IMR-90 (cell line): Measurements from ENCODE around the gene SERBP1. TPM values are rescaled to one million over a fixed set of nuclear protein-coding genes. Genes with fewer than 3 reads are reported as not detected.

Experiments
- ATAC-seq: fragments of 200-7000 bp; cut with Tn5 transposase; 2 replicates; pipeline ENCODE4 v1.9.1; 2020; ENCODE audit warnings: low read depth, mild to moderate bottlenecking, moderate library complexity
- BruUV-seq: library from RNA; stranded (reverse); fragments of 400-500 nt; replicated peaks from 2 replicates; lab custom pipeline; 2021; lab: Mats Ljungman, UMichigan
- CTCF ChIA-PET: fragments of 300-600 bp; formaldehyde crosslinking; extraction: SDS; loops from one replicate; lab custom pipeline; 2021; ENCODE audit warnings: antibody characterized with exemption; lab: Yijun Ruan, JAX
- POLR2A ChIA-PET: fragments of 300-600 bp; sonication (Branson Sonifier 250); formaldehyde crosslinking; loops from one replicate; lab custom pipeline; 2022; ENCODE audit warnings: antibody characterized with exemption; ENCODE audit not compliant: unreplicated experiment; lab: Charles Lee
- DNase-seq: peaks from one replicate; pipeline ENCODE4 v3.0.0; 2013
- H2AFZ ChIP-seq: replicated peaks from 2 replicates; pipeline ENCODE3; 2013; ENCODE audit warnings: low read length, mild to moderate bottlenecking; ENCODE audit not compliant: poor library complexity
- H2AK5ac ChIP-seq: 2 replicates; pipeline ENCODE4 v1.6.1; 2013; ENCODE audit warnings: low read depth, low read length, inconsistent platforms
- H2AK9ac ChIP-seq: replicated peaks from 2 replicates; pipeline ENCODE3; 2013; ENCODE audit warnings: mild to moderate bottlenecking, low read depth, low read length, moderate library complexity; ENCODE audit not compliant: poor library complexity
- H2BK120ac ChIP-seq: 2 replicates; pipeline ENCODE4 v1.6.1; 2013; ENCODE audit warnings: low read depth, low read length, inconsistent platforms
- H2BK15ac ChIP-seq: 3 replicates; pipeline ENCODE4 v1.6.1; 2013; ENCODE audit warnings: low read depth, low read length, inconsistent platforms
- H2BK20ac ChIP-seq: 2 replicates; pipeline ENCODE4 v1.6.1; 2013; ENCODE audit warnings: low read depth, mild to moderate bottlenecking, inconsistent platforms, low read length, moderate library complexity
- H2BK5ac ChIP-seq: 2 replicates; pipeline ENCODE4 v1.6.1; 2013; ENCODE audit warnings: mild to moderate bottlenecking, low read depth, low read length, inconsistent platforms; ENCODE audit not compliant: poor library complexity, severe bottlenecking
- H3K14ac ChIP-seq: replicated peaks from 2 replicates; pipeline ENCODE4 v1.6.1; 2013; ENCODE audit warnings: low read depth, low read length, inconsistent platforms
- H3K18ac ChIP-seq: 2 replicates; pipeline ENCODE4 v1.6.1; 2013; ENCODE audit warnings: low read depth, low read length, control low read depth
- H3K23ac ChIP-seq: 2 replicates; pipeline ENCODE4 v1.6.1; 2013; ENCODE audit warnings: low read depth, low read length, inconsistent platforms
- H3K27ac ChIP-seq: 2 replicates; pipeline ENCODE4 v1.5.1; 2013; ENCODE audit warnings: mild to moderate bottlenecking, control low read depth, low read length; ENCODE audit not compliant: insufficient read depth
- H3K27me3 ChIP-seq: 2 replicates; pipeline ENCODE4 v1.6.1; 2013; ENCODE audit warnings: low read length; ENCODE audit not compliant: control insufficient read depth, insufficient read depth
- H3K36me3 ChIP-seq: 2 replicates; pipeline ENCODE4 v1.6.1; 2013; ENCODE audit warnings: low read length, mixed read lengths; ENCODE audit not compliant: control insufficient read depth, insufficient read depth
- H3K4ac ChIP-seq: 2 replicates; pipeline ENCODE4 v1.6.1; 2013; ENCODE audit warnings: low read depth, low read length, inconsistent platforms
- H3K4me1 ChIP-seq: 2 replicates; pipeline ENCODE4 v1.6.1; 2013; ENCODE audit warnings: low read length, mixed read lengths; ENCODE audit not compliant: control insufficient read depth, insufficient read depth
- H3K4me2 ChIP-seq: 2 replicates; pipeline ENCODE4 v1.6.1; 2013; ENCODE audit warnings: low read depth, mild to moderate bottlenecking, control low read depth, low read length, moderate library complexity
- H3K4me3 ChIP-seq: 2 replicates; pipeline ENCODE4 v1.5.1; 2013; ENCODE audit warnings: low read depth, mild to moderate bottlenecking, control low read depth, low read length, moderate library complexity; ENCODE audit not compliant: insufficient read depth
- H3K56ac ChIP-seq: 2 replicates; pipeline ENCODE4 v1.6.1; 2013; ENCODE audit warnings: low read length, inconsistent platforms; ENCODE audit not compliant: insufficient read depth; ENCODE audit errors: extremely low read depth
- H3K79me1 ChIP-seq, 2 experiments: 2 replicates each; pipeline ENCODE4 v1.6.1; 2013; ENCODE audit warnings: low read length in 2 of 2, inconsistent platforms in 1 of 2, low read depth in 1 of 2
- H3K9ac ChIP-seq: 2 replicates; pipeline ENCODE4 v1.6.1; 2013; ENCODE audit warnings: low read depth, low read length, control low read depth
- H3K9me1 ChIP-seq: 2 replicates; pipeline ENCODE4 v1.6.1; 2013; ENCODE audit warnings: low read length, inconsistent platforms; ENCODE audit not compliant: insufficient read depth
- H3K9me3 ChIP-seq: 2 replicates; pipeline ENCODE4 v1.6.1; 2013; ENCODE audit warnings: low read length; ENCODE audit not compliant: control insufficient read depth, insufficient read depth
- H4K20me1 ChIP-seq: 2 replicates; pipeline ENCODE4 v1.6.1; 2013; ENCODE audit warnings: low read length, inconsistent platforms; ENCODE audit not compliant: insufficient read depth
- H4K5ac ChIP-seq: 2 replicates; pipeline ENCODE4 v1.6.1; 2013; ENCODE audit warnings: mild to moderate bottlenecking, low read depth, low read length, control low read depth
- H4K8ac ChIP-seq, 2 experiments: 2 replicates each; pipeline ENCODE4 v1.6.1; 2013; ENCODE audit warnings: low read depth in 2 of 2, low read length in 2 of 2, control low read depth in 1 of 2, inconsistent platforms in 1 of 2
- H4K91ac ChIP-seq: 2 replicates; pipeline ENCODE4 v1.6.1; 2013; ENCODE audit warnings: low read depth, low read length, inconsistent platforms; ENCODE audit not compliant: insufficient read depth
- BHLHE40 ChIP-seq: fragments of 150-350 bp; IDR thresholded peaks from 2 replicates; pipeline ENCODE4 v1.6.1; 2016; ENCODE audit warnings: mild to moderate bottlenecking, low read depth, low read length
- CEBPB ChIP-seq: IDR thresholded peaks from 2 replicates; pipeline ENCODE4 v1.6.1; 2012; ENCODE audit warnings: low read depth, low read length, improper control_type of control experiment
- CHD1 ChIP-seq: IDR thresholded peaks from 2 replicates; pipeline ENCODE4 v1.6.1; 2012; ENCODE audit warnings: low read depth, low read length, improper control_type of control experiment
- CTCF ChIP-seq: conservative IDR thresholded peaks from 2 replicates; pipeline ENCODE4 v1.5.1; 2012; ENCODE audit warnings: mild to moderate bottlenecking, low read depth, low read length, improper control_type of control experiment
- ELK1 ChIP-seq: fragments of 150-350 bp; IDR thresholded peaks from 2 replicates; pipeline ENCODE4 v1.6.1; 2016; ENCODE audit warnings: low read depth, mild to moderate bottlenecking, low read length, moderate library complexity, borderline replicate concordance
- FOS ChIP-seq: fragments of 150-350 bp; IDR thresholded peaks from 2 replicates; pipeline ENCODE4 v1.6.1; 2016; ENCODE audit warnings: low read depth, low read length
- MAFK ChIP-seq: IDR thresholded peaks from 2 replicates; pipeline ENCODE4 v1.6.1; 2012; ENCODE audit warnings: low read depth, low read length, improper control_type of control experiment
- MAZ ChIP-seq: IDR thresholded peaks from 2 replicates; pipeline ENCODE4 v1.6.1; 2012; ENCODE audit warnings: low read depth, mild to moderate bottlenecking, low read length, improper control_type of control experiment, moderate library complexity, borderline replicate concordance
- NFE2L2 ChIP-seq: fragments of 150-350 bp; IDR thresholded peaks from 2 replicates; pipeline ENCODE4 v1.6.1; 2016; ENCODE audit warnings: low read depth, mild to moderate bottlenecking, low read length
- POLR2A ChIP-seq: IDR thresholded peaks from 2 replicates; pipeline ENCODE4 v1.6.1; 2012; ENCODE audit warnings: mild to moderate bottlenecking, low read depth, low read length
- RAD21 ChIP-seq: IDR thresholded peaks from 2 replicates; pipeline ENCODE4 v1.6.1; 2012; ENCODE audit warnings: low read length, improper control_type of control experiment
- RCOR1 ChIP-seq: IDR thresholded peaks from 2 replicates; pipeline ENCODE4 v1.6.1; 2012; ENCODE audit warnings: mild to moderate bottlenecking, low read length, improper control_type of control experiment; ENCODE audit not compliant: insufficient replicate concordance
- RFX5 ChIP-seq: IDR thresholded peaks from 2 replicates; pipeline ENCODE4 v1.8.0; 2012; ENCODE audit warnings: low read depth, mild to moderate bottlenecking, low read length, moderate library complexity
- SMC3 ChIP-seq: fragments of 150-350 bp; IDR thresholded peaks from 2 replicates; pipeline ENCODE4 v1.6.1; 2016; ENCODE audit warnings: low read depth, mild to moderate bottlenecking, antibody characterized with exemption, low read length, moderate library complexity
- USF2 ChIP-seq: fragments of 150-350 bp; IDR thresholded peaks from 2 replicates; pipeline ENCODE4 v1.6.1; 2017; ENCODE audit warnings: mild to moderate bottlenecking, antibody characterized with exemption, low read length, low read depth
- WGBS, 2 experiments: methylation state at CpG; one replicate each; pipeline versions ENCODE4 v1.1.5 to v1.1.7; 2013; ENCODE audit warnings: missing lambda C conversion rate in 2 of 2; ENCODE audit not compliant: insufficient read length in 1 of 2; ENCODE audit errors: extremely low coverage in 2 of 2; 5-methylcytosine and 5-hydroxymethylcytosine counted together
- dilution Hi-C: fragments of 300-500 bp; cut with HindIII; formaldehyde crosslinking; loops from one replicate; pipeline ENCODE4 v1.14.3; 2018; ENCODE audit warnings: low sequenced_read_pairs; ENCODE audit not compliant: unreplicated experiment
- in situ Hi-C: fragments of 300-500 bp; cut with MboI; formaldehyde crosslinking; loops from 3 replicates; pipeline ENCODE4 v1.14.3; 2019; ENCODE audit warnings: low sequenced_read_pairs, inconsistent platforms, mixed read lengths
- intact Hi-C: fragments of 100-400 bp; cut with micrococcal nuclease; formaldehyde crosslinking; loops from 2 replicates; pipeline ENCODE4 v1.10.0; 2022
- polyA plus RNA-seq, 3 experiments: library from polyadenylated mRNA; depleted of rRNA; stranded (reverse); fragments of >200 nt; gene quantifications; 2 replicates each; pipeline ENCODE4 v1.2.3, GENCODE V29; 2012; ENCODE audit warnings: low replicate concordance in 1 of 3
- total RNA-seq: library from RNA; depleted of rRNA; stranded (reverse); fragments of >200 nt; gene quantifications from 2 replicates; pipeline ENCODE4 v1.2.3, GENCODE V29; 2012

Gene SERBP1
- total and polyA plus RNA-seq, 2 of the 4 experiments (the other 2 are of a cell fraction): 94.1 to 153 TPM

- ATAC-seq (no peak), DNase-seq (no peak)
- H3K9me3 ChIP-seq: no peaks in the 10 kb centered on the region
- no peak overlapping the region for H2AK5ac ChIP-seq
- no TSS peak for BruUV-seq
- no peak overlapping the region for H4K91ac ChIP-seq
- no peak overlapping the region for H3K23ac ChIP-seq
- no peak overlapping the region for H4K5ac ChIP-seq
- WGBS, 2 experiments: no CpG with 5 or more reads among the region's 10 CpGs
- H2BK20ac ChIP-seq: no peak overlapping the region
- CTCF ChIA-PET: interaction anchor here (1.1 to 1.2 kb wide), 2 partner anchors 16 to 18 kb away, joined by 3 read pairs; no protein-coding TSS in a partner anchor
- no peak overlapping the region for H3K4me2 ChIP-seq
- H4K8ac ChIP-seq: no peak overlapping the region
- H3K27me3 ChIP-seq: peaks cover 17% of the 10 kb centered on the region
- no peak overlapping the region for H2AK9ac ChIP-seq
- no peaks in the 10 kb centered on the region for H3K79me1 ChIP-seq
- no peak overlapping the region for H2AFZ ChIP-seq
- H3K4me3 ChIP-seq: no peak overlapping the region
- H3K9me1 ChIP-seq: no peaks in the 10 kb centered on the region
- H4K20me1 ChIP-seq: no peaks in the 10 kb centered on the region
- H3K14ac ChIP-seq: no peak overlapping the region
- H2BK5ac ChIP-seq: no peak overlapping the region
- dilution Hi-C loops: no loop called here
- no peak overlapping the region for H2BK15ac ChIP-seq
- H3K9ac ChIP-seq: no peak overlapping the region
- intact Hi-C loops: no loop called here
- H3K27ac ChIP-seq: no peak overlapping the region
- H2BK120ac ChIP-seq: no peak overlapping the region
- H3K56ac ChIP-seq: no peak overlapping the region
- in situ Hi-C loops: loop anchor here (25.0 kb wide), 1 partner anchor 717 kb away; the partner anchor contains the start of gene DYNLT5
- no peaks in the 10 kb centered on the region for H3K36me3 ChIP-seq
- H3K18ac ChIP-seq: no peak overlapping the region
- no peaks in the 10 kb centered on the region for H3K4me1 ChIP-seq
- POLR2A ChIA-PET: no interaction called here
- H3K4ac ChIP-seq: no peak overlapping the region
- TF ChIP-seq NFE2L2 (no peak), POLR2A (no peak), RFX5 (no peak), CTCF (no peak), RAD21 (no peak), ELK1 (no peak), SMC3 (no peak), CHD1 (no peak), CEBPB (no peak), USF2 (no peak), FOS (no peak), RCOR1 (no peak), MAZ (no peak), MAFK (no peak), BHLHE40 (no peak)
Measured at GRCh38 chr1:67479146-67479891, 49.1 kb upstream of the SERBP1 start.
